GM19452 (cell line): ENCODE measurements around the gene GNAL.
A peak's percentile ranks its signal among the peaks of the same experiment; 100 is the strongest.

Experiments used
- ATAC-seq: cut with Tn5 transposase; IDR thresholded peaks from one replicate; pipeline ENCODE4 v1.9.1; 2021; ENCODE audit not compliant: unreplicated experiment

Gene GNAL

DNA sequence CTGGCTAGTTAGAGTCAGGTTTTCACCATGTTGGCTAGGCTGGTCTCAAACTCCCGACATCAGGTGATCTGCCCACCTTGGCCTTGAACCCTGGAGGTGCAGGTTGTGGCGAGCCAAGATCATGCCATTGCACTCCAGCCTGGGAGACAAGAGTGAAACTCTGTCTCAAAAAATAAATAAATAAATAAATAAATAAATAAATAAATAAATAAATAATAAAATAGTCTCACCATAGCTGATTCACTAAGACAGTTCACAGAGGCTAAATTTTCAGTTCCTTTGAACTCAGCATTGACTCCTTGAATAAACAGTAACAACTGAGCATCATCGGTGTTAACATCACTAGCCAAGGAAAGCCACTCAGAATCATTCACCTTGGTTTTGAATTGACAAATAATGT lies 32.7 kb downstream of the GNAL start:
- ATAC-seq: no peak

DNA sequence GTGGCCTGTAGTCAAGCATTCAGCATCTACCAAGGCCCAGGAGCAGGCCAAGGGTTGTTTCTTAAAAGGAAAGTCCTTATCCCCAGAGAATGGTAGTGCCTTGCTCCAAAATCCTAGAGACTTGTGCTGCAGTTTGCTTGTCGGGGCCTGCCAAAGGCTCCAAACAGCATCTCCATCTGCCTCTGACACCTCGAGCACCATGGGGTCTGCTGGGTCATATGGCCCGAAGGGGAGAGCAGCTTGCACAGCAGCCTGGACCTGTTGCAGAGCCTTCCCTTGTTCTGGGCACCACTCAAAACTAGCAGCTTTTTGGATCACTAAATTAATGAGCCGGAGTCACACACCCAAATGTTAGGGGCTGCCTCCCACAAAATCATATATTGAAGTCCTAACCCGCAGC lies 35.7 kb downstream of the GNAL start:
- no peak for ATAC-seq

- no peak for ATAC-seq
Measured at GRCh38 chr18:11726556-11726955, 37.5 kb downstream of the GNAL start.

GRCh38 chr18:11728249-11728648 lies 39.2 kb downstream of the GNAL start:
- ATAC-seq: no peak

DNA sequence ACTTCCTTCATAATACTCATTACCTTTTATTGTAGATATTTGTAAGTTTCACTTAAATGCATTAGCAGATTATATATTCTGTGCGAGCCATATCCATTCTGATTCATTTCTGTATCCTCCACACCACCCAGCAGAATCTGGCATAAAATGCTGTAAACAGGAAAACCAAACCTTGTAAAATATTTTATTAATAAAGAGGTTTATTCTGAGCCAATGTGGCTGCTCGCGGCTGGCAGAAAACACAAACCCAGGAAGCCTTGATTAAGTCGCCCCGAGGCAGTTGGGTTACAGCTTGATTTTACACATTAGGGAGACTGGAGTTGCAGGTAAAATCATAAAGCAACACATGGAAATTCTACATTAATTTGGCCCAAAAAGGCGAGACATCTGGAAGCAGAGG lies 40.5 kb downstream of the GNAL start:
- no peak for ATAC-seq

DNA sequence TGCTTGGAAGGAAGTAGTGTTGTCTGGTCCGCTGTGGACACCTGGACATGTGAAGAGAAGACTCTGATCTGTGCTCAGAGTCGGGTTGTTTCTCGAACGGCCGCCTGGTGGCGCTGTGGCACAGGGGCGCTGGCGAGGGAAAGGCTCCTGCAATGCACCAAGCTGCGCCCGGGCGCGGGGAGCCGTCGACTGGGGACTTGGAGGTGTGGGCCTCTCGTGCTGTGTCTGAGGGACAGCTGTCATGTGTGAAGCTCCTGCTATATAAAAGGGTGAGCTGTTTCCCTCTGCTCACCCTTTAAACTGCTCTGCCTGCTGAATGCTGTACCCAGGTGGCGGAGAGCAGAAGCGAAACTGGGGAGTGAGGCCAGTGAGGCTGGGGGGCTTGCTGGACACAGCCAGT lies 44.0 kb downstream of the GNAL start:
- peak; percentile 67 for ATAC-seq

- ATAC-seq: no peak
Measured at GRCh38 chr18:11736656-11737055, 47.6 kb downstream of the GNAL start.

DNA sequence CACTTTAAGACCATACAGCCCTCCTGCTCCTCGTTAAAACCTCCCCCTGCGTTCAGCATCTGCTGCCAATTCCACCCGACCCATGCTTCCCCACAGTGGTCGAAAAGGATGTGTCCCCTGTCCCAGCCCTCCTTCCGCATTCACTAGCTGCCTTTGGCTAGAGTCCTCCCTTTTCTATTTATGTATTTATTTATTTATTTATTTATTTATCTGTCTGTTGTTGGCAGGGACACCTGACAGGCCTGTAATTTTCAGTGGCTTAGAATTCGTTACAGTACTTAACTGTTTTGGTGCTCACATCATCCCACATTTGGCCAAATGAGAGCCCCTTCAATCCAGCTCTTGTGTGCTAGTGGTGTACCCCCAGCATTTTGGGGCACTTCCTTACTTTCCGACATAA lies 50.8 kb downstream of the GNAL start:
- no peak for ATAC-seq

DNA sequence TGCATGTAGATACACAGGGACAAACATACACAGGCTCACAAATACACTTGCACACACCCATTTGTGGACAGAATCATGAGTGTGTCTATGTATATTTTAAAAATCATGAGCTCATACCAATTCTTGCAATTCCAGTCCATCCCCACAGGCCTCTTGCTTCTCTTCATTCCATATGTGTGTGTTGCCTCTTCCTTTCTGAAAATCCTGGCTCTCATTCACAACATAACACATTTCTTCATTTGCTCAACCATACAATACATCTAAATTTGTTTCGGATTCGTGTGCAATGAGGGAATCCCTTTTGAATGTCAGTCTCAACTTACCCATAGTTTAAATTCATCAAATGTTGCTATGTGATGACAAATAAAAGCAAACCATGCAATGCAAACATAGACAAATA lies 51.4 kb downstream of the GNAL start:
- ATAC-seq: no peak

DNA sequence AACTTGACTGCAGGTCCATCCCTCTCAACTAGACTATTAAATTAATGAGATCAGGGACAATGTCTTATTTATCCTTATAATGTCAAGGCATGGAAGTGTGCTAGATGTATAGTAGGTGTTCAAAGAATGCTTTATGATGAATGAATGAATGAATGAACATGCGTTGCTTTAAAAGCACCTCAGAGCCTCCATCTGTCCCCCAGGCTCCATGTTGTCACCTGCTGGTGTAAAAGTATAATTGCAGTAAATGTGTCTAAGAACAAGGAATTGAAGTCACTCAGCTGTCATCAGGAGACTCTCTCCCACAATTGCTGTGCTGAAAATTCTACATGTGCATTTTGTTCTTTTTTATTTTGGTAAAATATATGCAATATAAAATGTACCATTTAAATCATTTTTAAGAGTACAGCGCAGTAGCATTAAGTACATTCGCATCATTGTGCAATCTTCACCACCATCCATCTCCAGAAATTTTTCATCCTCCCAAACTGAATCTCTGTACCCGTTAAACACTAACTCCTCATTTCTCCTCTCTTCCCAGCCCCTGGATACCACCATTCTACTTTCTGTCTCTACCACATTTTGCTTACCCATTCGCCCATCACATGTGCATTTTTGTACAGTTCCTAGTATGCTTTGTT lies 52.6 kb downstream of the GNAL start:
- ATAC-seq: no peak

DNA sequence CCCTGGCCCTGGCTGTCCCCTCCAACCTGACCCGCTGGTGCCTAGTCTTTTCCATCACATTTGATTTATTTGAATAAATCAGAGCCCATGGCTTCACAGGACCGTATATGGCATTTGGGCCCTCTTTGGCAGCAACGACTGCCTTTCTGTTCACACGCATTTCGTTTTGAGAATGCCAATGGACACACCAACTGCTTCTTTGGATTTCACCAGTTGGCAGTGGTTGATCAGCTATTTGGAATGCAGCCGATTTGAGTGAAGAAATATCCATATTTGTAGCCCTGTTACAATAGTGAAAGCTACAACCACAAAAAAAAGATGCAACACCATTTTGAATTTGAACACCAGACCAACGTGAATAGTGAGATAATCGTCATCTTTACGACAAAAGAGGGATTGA lies 56.5 kb downstream of the GNAL start:
- ATAC-seq: no peak

- no peak for ATAC-seq
Measured at GRCh38 chr18:11747286-11747685, 58.2 kb downstream of the GNAL start.

DNA sequence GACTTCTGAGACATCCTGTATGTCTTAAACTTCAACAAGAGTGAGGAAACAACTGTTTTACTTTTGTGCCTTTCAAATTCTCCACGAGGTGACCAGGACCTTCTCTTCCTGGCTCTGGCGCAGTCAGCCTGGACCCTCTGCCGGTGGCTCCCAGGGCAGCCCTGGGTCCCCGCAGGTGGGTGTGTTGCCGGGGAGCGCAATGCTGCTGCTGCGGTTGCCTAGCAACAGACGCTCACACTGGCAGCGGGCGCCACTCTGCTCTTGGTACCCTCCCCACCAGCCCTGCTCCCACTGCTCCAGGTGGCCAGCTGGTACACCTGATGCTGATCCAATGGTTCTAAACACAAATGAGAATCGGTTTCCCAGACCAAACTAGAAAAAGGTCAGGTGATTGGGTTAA lies 58.7 kb downstream of the GNAL start:
- ATAC-seq: no peak

GRCh38 chr18:11749305-11749704 lies 60.2 kb downstream of the GNAL start:
- ATAC-seq: no peak

- ATAC-seq: no peak
Measured at GRCh38 chr18:11750171-11750570, 61.1 kb downstream of the GNAL start.

DNA sequence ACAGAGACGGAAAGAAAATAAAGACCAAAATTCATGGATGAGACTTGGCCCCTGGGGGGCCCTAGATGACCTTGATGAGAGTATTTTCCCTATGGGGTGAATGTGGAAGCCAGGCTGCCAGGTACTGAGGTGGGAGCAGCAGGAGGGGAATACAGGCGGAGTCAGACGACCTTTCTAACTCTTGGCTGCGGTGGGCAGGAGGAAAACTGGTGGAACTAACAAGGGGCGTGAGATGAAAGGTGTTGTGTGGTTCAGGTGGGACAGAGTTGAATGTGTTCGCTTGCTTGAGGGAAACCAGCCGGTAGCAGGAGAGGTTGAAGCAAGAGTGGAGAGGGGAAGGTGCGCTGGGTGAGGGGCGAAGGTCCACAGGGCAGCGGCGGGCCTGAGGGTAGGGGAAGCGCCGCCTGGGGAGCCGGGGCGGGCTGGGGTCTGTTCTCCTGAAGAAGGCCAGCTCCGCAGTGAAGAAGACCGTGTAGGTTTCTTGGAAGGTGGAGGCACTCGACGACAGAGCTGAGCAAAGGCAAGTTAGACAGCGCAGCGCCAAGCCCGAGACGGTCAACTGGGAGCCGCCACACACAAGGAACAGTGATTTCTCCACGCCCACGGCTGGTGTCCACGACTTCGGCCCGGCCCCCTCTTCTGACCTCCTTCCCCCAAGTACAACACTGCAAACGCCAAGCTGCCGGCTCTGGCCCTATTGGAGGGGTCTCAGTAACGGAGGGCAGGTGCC lies 61.7 kb downstream of the GNAL start:
- no peak for ATAC-seq

- no peak for ATAC-seq
Measured at GRCh38 chr18:11751341-11752115, 62.5 kb downstream of the GNAL start.

DNA sequence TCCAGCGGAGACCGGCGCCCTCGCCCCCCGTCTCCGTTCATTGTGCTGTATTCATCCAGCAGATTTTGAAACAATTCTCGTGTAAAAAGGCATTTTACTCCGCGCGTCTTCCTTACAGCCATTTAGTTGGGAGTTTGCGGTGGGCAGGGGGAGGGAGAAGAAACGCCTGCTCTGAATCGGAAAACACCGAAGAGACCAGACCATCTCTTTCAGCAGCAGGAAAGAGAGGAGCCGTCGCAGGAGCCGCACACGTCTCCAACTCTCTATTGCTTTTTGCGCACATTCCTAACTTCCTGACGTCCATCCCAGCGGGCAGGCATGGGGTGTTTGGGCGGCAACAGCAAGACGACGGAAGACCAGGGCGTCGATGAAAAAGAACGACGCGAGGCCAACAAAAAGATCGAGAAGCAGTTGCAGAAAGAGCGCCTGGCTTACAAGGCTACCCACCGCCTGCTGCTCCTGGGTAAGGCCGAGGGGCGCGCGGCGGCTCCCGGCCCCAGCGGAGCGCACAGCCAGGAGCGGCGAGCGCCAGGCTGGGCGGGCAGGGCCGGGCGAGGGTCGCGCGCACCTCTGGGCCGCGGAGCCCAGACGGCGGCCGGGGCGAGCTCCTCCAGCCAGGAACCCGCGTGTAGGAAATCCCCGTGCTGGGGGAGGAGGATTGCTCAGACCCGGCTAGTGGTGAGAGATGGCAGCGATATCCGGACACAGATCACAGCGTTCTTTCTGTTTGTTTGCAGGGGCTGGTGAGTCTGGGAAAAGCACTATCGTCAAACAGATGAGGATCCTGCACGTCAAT lies 63.2 kb downstream of the GNAL start:
- no peak for ATAC-seq

GRCh38 chr18:11754979-11755378 lies 65.9 kb downstream of the GNAL start:
- ATAC-seq: no peak

GRCh38 chr18:11757084-11757590 lies 68.1 kb downstream of the GNAL start:
- ATAC-seq: no peak

DNA sequence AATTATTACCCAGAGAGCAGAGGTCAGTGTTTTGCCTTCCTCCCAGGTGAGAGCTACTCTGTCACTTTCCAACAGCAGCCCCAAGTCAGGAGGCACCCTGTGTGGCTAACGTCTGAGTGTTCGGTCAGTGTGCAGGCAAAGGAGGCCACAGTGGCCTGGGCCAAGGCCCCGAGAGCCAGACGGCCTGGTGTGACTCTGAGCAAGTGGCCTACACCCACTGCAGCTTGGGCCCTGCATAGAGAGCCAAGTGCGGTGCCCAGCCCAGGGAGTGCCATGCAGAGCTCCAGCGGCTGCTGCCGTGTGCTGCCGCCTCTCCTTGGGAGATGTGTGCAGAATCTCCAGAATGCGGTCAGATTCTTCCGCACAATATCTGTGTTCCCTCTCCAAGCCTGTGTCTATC lies 70.4 kb downstream of the GNAL start:
- no peak for ATAC-seq
